HG03064 (cell line): ENCODE data around the gene HOXD9.

Source experiments
- ATAC-seq: cut with Tn5 transposase; IDR thresholded peaks from one replicate; pipeline ENCODE4 v1.9.1; 2021; ENCODE audit warnings: low read depth; ENCODE audit not compliant: unreplicated experiment

HOXD9 gene

DNA sequence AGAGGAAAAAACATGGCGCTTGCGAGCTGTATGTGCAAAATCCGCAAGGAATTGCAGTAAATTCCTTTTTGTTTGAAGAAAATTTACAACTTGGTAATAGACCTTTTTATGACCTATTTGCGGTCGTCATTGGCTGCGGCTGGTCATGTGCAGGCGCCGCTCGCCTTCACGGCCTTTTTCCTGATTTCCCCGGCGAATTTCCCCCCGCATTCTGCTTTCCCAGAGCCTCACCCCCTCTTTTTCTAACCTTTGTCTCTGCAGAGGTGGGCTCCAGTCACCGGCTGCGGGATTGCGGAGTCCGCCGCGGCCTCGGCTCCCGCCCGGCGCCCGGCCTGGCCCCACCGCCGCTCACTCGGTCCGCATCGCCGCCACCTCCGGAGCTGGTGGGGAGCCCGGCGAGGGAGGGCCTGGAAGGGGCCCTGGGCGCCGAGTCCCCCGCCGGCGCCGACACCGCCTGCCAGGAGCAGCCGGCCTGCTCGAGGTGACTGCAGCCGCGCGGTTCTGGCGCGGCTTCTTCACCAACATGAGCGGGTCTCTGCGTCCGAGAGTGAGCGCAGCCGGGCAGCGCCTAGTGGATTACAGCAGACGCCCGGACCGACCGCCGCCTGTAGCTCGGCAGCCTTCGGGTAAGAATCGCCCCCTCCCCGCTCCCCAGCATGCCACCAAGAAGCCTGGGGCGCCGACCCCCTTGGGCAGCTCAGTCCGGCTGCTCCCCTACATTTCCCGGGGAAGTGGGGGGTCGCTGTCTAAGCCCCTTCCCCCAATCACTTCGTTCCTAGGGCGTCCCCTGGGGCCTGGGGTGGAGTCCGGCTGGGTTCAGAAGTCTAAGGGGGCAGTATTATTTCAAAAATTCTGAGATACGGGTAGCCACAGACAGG, 14.1 kb downstream of the HOXD9 start:
- no peak for ATAC-seq

DNA sequence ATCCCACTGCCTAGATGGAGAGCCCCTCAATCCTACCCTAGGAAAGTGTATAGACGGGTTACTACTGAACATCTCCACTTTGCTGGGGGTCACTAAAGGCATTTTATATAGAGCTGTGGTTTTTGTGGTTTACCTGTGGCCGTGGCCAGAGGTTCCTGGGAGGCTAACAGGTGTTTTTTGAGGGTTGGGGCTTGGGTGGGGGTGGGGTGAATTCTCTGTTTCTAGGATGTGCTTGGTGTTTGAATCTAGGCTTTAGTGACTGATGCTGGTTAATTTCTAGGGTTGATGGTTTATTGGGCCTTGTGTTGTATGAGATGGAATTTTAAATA, 14.7 kb downstream of the HOXD9 start:
- ATAC-seq = no peak

DNA sequence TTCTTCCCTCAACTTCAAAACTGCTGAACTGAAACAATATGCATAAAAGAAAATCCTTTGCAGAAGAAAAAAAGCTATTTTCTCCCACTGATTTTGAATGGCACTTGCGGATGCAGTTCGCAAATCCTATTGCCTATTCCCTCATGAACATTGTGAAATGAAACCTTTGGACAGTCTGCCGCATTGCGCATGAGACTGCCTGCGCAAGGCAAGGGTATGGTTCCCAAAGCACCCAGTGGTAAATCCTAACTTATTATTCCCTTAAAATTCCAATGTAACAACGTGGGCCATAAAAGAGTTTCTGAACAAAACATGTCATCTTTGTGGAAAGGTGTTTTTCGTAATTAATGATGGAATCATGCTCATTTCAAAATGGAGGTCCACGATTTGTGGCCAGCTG, 15.4 kb downstream of the HOXD9 start:
- ATAC-seq = no peak

DNA sequence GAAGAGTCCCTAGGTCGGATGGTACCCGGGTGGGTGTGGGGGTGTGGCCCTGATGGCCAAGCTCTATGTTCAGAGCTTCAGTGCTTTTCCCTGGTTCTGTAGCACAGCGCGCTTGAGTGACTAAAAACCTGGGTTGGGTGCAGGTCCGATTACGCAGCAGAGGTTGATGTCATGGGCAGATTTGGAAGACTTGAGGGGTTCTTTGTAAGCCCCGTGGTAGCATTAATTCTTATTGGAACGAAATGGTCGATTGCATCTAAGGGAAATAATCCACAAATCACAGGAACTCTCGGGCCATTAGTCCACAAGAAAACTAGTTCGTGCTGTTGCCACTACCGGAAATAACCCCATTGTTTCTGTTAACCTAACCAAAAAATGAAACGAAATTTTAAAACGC, 16.0 kb downstream of the HOXD9 start:
- no peak for ATAC-seq

DNA sequence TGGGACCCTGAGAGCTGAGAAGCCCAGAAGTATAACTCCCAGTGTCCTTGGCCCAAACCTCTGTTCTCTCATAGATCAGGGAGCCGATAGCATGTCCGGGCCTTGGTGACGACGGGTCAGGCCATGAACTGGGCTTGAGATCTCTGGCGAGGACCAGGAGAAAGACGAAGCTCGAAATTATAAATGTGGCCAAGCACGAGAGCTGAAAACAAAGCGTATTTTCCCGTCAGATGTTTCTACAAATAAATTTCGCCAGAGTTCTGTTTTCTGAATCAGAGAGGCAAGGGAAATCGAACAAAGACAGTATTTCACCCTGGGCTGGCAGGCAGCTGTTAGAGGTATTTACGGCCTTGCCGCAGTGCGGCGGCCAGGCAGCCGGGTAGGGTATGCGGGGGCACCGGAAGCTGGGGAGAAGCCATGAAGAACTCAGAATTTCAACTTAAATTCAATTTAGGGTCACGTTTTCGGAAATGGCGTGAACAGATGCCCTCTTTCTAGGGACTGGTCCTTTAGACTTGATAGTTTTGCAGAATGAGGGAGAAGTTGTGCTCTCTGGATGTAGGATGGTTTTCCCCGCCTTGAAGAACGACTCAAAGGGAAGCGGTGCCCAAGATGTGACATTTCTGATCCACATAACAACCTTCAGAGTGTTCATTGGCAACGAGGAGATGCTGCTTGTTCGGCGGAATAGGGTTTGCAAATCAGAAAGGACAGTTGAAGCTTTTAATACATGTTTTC, 16.6 kb downstream of the HOXD9 start:
- ATAC-seq = no peak

DNA sequence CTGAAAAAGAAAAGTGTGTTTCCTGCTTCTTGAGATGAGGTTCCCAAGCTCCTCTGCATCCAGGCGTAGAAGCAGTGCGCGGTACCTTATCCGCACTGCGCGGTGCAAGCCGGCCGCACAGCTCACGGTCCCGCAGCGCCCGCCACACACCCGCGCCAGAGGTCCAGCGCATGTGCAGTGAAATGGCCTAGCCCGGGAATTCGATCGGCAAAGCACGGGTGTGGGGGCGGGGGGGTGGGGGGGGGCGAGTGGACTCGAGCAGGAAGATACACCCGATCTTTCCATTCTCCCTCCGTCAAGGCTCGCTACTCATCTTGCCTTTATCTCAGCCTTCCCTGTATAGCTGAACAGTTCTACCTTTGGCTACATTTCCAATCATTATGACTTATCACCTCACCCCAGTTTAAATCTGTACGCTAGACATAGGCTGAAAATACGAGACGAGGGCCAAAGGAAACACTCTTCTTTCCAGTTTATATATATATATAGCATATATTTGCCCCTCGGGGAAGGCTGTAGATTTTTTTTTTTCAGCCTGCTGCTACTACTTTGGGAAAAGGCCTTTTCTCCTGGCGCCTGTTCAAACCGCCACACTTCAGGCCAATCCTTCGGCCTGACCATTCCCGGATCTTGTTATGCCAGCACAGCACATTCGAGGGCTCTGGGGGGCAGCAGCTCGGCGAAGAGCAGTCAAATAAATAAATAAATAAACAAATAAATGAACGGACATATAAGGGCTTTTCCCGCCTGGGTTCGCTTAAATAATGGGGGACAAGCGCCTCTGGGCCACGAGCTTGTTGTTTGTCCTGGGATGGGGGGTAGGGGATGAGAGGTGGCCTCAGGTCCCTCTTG, 17.4 kb downstream of the HOXD9 start:
- ATAC-seq = no peak

DNA sequence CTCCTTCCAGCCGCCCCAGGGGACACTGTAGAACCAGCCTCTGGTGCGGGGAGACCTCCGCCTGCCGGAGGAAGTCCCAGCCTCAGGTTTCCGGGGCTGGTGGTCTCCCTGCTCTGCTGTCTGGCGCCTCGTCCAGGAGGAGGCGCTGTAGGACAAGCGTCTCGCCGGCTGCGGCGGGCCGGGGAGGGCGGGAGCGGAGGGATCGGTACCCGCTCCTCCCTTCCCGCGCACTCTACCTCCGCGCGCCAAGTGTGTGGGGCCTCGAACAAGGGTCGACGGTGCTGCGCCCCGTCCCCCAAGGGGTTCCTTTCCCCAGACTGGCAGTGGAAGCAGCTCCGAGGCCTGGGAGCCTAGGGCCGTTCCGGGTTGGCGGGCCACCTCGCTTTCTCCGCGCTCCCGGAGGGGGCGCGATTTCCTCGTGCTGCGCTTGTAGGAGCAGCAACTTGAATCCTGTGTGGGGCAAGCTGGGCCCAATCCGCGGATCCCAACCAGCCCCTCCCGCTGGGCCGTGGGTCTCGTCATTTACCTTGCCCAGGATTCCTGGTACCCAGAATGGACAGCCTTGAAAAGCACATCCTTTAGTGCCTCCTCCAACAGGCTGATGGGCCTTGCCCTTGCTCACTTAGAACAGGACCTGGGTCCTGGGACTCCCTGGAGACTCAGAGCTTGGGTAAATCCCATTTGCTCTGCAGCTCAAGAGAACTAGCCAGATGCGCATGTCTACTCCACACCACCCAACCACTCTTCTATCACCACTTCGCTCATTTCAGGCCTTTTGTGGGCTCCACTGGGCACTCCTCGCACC, 18.2 kb downstream of the HOXD9 start:
- ATAC-seq = peak; percentile 93

DNA sequence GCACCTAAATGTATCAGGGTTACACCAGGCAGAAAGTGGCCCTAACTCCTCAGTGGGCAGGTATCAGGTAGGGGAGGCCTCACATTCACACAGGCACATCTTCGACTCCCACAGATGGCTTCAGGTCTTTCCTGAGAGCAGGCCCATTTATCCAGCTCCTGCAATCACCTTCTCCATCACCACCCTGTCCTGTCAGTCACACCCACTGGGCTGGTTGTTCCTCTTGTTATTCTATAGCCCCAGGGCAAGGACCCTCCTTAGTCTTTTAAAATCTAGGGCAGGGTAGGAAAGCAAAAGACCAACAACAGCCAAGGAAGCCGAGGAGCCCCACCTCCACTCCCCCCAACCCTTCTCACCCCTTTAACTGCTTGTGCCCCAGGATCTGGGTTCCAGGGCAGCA, 19.8 kb downstream of the HOXD9 start:
- no peak for ATAC-seq

DNA sequence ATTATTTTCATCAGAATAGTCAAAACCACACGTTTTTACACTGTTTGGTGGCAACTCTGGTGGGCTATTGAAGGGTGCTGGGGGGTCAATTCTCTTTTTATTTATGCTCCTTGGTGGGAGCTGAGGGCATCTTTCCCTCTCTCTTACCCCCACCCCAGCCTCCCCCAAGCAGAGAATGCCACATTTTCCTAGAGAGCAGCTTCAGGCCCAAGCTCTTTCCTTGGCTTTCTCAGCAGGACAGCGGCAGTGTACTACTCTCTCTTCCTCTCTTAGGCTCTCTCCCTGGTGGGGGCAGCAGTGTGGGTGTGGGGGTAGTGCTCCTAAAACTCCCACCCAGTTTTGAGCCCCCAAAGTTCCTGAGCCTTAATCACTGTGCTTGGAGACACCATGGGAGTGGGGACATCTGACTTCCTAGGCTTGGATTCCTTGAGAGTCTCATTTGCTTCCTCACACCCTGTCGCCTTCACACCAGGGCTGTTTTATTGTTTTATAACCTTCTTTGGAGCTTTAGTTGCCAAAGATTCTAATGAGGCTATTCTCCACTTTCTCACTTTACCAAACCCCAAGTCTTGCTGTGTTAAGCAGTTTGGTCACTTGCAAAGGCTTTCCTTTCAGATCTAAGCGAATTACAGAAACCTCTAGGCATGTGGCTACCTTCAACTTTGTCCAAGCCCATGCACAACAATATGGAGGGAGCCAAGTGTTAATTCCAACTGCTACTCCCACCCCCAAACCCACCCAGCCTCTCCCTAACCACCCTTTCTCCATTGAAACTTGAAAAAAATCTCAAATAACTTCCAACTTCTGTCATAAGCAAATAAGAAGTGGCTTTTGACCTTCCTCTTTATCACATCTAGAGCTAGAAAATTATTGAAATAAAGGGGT, 22.8 kb downstream of the HOXD9 start:
- ATAC-seq = no peak

DNA sequence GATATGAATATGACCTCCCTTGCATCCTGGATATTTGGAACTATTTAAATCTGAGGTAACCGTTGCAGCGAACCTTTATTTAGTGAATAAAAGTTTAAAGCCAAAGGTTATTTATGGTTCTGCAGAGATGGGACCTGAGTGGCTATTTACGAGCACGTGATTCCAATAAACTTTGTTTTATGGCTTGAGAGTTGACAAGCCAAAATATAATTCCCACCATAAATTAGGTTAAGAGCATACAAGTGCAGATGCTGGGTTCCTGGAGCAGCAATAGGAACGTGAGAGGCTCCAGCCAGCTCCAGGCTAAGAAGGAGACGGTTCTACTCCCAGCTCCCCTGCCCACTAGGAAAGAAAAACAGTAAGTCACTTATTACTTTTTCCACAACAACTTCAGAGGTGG, 23.6 kb downstream of the HOXD9 start:
- no peak for ATAC-seq

DNA sequence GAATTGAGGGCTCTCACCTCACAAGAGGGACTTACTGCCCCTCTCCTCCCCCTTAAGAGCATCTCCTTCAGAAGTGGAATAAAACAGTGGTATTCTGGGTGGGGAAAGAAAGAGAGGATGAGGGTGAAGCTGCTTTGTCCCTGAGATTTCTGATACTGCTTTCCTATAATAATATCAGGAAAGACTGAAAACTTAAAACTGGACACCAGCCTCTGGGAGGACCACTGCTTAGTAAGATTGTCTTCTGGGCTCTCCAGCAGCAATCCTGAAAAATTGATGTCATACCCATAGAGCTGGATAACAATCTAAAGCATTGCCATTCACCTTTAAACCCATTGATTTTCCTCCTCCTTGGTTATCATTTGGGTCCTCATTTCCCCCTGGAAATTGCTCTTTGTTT, 24.1 kb downstream of the HOXD9 start:
- ATAC-seq = no peak

DNA sequence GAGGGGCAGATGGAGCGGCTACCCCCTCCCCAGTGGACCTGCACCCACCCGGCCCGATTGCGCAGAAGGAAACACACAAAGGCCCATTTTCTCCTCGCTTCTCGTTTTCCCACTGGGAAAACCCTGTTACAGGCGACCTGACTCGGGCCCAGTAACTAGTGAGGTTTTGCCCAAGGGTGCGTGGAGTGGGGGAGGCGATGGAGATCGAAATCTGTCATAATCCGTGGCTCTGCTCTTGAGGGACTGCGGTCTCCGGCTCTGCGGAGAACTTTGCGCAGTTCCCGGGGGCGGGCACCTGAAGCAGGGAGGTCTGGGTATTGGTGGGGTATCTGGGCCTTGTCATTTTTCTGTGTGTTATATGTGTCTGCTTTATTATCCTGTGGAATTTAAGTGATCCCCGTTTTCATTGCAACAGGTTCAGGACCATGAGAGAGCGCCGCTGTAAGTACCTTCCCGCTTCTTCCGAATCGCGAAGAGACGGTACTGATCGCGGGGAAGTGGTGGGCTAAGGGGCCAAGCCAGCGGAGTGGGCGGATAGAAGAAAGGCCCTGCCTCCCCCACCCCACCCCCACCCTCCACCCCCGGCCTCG, 24.8 kb downstream of the HOXD9 start:
- no peak for ATAC-seq

DNA sequence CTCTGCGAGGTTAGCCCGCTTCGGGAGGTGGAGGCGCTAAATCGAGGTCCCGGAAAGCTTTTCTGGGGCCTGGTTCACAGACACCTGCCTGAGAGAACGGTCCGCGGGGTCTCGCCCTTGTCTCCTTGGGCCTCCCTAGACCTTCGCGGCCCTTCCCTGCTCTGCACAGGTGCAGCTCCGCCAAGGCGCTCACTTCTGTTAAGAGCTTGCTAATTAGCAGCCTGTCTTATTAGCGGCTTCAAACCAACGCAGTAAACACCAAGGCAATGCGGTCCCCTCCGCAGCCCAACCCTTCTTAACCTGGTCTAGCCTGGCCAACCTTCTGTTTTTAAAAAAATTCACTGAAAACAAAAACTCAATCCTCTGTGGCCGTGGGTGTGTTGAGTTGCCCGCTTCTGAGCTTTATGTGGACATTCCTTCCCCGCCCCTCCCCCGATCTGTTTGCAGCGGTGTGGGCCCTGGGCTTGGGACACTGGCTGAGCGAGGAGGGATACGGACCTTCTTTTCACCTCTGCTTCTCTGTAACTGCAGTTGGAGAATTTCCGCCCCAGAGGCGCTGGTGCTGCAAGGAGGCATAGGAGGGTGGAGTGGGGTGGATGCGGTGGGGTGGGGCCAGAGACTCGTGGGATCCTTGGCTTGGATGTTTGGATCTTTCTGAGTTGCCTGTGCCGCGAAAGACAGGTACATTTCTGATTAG, 25.4 kb downstream of the HOXD9 start:
- ATAC-seq = no peak

DNA sequence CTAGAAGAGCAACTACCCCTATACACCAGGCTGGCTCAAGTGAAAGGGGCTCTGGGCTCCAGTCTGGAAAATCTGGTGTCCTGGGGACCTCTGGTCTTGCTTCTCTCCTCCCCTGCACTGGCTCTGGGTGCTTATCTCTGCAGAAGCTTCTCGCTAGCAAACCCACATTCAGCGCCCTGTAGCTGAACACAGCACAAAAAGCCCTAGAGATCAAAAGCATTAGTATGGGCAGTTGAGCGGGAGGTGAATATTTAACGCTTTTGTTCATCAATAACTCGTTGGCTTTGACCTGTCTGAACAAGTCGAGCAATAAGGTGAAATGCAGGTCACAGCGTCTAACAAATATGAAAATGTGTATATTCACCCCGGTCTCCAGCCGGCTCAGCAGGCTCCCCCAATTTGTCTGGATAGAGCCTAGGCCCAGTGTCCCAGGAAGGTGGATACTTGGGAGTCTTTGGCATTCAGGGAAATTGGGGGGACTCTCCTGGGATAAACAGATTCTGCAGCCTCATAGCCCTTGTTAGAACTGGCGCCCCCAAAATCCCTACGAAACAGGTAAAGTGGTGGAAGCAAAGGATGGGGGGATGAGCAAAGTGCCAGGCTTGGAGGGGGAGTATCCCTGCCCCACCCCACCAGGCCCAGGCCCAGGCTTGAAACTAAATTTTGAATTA, 26.4 kb downstream of the HOXD9 start:
- ATAC-seq = no peak

DNA sequence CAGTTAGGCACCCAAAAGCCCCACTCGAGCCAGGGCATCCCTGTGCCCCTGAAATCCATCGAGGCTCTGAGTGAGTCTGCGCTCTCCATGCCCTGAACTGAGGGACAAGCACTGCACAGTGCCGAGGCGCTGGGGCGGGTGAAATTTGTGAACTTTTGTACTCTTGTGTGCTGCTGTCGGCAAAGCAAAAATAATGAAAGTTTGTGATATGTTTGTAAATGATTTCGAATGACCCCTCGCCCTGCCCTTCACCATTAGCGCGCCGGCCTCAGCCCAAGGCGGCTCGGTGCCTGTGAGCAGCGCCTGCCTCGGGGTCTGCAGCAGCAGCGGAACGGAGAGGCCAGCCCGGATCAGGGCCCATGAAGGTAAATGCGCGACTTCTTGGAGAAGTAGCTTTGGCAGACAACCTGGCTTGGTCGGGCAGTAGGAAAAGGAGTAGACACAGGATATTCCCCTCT, 27.0 kb downstream of the HOXD9 start:
- no peak for ATAC-seq

DNA sequence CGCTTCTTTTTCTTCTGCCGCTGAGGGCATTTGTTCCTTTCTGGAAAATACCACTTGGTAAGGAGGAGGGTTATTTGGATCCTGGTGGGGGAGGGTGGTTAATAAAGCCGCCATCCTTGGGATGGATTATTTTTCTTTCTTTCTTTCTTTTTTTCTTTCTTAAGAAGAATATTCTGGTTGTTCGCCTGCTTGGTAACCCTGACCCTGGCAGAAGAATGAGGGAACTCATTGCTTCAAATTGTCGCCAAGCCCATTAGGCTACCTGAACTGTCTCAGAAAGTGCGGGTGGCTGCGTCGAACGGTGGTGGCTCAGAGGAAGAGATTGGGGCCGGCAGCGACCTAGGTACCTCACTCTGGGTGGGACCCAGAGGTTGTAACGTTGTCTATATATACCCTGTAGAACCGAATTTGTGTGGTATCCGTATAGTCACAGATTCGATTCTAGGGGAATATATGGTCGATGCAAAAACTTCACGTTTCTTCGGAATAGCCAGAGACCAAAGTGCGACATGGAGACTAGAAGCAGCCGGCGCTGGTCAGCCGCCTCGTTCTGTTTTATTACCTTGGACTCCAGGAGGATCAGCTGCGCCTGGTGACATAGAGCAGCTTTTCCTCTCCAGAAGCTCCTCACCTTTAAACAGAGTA, 27.5 kb downstream of the HOXD9 start:
- ATAC-seq = no peak
